Muscle layer of colon (tissue), 2 donors: ENCODE measurements around the gene HAPLN3.
"Not testable (repeated sequence)": the region's sequence is repeated elsewhere in the genome, so short reads cannot be mapped to it uniquely, and the experiment has no call there.

Experiments
- H3K27ac ChIP-seq: one replicate; pipeline ENCODE4 v1.7.0; 2013; ENCODE audit warnings: low read depth, mild to moderate bottlenecking, low read length, moderate library complexity
- H3K27me3 ChIP-seq, 2 donors: one replicate each; pipeline ENCODE4 v1.7.0; 2013; ENCODE audit warnings: low read length in 2 of 2, mild to moderate bottlenecking in 2 of 2; ENCODE audit not compliant: insufficient read depth in 2 of 2, control insufficient read depth in 1 of 2
- H3K36me3 ChIP-seq: one replicate; pipeline ENCODE4 v1.7.0; 2013; ENCODE audit warnings: mild to moderate bottlenecking, low read length; ENCODE audit not compliant: insufficient read depth
- H3K4me1 ChIP-seq: one replicate; pipeline ENCODE4 v1.7.0; 2013; ENCODE audit warnings: mild to moderate bottlenecking, low read length; ENCODE audit not compliant: insufficient read depth
- H3K4me3 ChIP-seq, 2 donors: one replicate each; pipeline ENCODE4 v1.7.0; 2013; ENCODE audit warnings: low read length in 2 of 2, low read depth in 1 of 2, mild to moderate bottlenecking in 1 of 2, moderate library complexity in 1 of 2
- H3K9ac ChIP-seq: one replicate; pipeline ENCODE4 v1.7.0; 2013; ENCODE audit warnings: low read length
- H3K9me3 ChIP-seq: one replicate; pipeline ENCODE4 v1.7.0; 2013; ENCODE audit warnings: mild to moderate bottlenecking, low read length
- donor health status: abdominal sarcoma.
- donor health status: Adenocarcinoma of cecum.

The HAPLN3 gene

DNA sequence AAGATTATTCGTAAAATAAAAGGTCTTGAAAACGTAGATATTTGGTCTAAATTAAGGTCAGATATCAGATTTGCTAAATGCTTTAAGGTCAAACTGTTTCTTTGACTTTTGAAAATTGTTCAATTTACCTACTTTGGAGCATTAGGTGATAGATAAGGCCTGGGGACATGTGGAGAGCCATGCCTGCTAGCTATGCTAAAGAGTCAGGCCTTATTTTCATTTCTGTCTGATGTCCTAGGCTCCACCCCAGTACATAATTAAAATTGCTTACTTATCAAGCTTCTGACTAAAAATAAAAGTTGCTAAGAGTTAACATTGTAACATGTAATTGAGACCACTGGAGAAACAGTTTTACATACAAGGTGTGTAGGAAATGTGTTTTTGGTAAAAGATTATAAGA is 30.3 kb upstream of the HAPLN3 start:
- H3K27me3 ChIP-seq, H3K27ac ChIP-seq, H3K9me3 ChIP-seq, H3K4me1 ChIP-seq, H3K36me3 ChIP-seq, H3K4me3 ChIP-seq, H3K9ac ChIP-seq: not testable (repeated sequence)

DNA sequence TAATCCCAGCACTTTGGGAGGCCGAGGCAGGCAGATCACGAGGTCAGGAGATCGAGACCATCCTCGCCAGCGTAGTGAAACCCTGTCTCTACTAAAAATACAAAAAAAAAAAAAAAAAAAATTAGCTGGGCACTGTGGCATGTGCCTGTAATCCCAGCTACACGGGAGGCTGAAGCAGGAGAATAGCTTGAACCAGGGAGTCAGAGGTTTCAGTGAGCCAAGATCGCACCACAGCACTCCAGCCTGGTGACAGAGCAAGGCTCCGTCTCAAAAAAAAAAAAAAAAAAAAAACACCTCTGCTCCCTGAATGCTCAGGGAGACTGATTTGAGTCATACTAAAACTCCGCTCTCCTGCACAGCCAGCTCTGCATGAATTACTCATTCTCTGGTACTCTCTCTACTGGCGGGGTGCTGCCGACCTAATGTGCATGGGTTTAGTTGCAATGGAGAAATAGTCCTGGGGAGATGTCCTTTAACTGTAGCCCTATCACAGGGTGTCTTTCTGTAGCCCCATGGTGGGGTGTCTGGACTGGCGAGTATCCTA is 25.6 kb upstream of the HAPLN3 start:
- H3K9ac ChIP-seq, H3K36me3 ChIP-seq, H3K27ac ChIP-seq, H3K9me3 ChIP-seq, H3K4me1 ChIP-seq, H3K27me3 ChIP-seq, H3K4me3 ChIP-seq: not testable (repeated sequence)

DNA sequence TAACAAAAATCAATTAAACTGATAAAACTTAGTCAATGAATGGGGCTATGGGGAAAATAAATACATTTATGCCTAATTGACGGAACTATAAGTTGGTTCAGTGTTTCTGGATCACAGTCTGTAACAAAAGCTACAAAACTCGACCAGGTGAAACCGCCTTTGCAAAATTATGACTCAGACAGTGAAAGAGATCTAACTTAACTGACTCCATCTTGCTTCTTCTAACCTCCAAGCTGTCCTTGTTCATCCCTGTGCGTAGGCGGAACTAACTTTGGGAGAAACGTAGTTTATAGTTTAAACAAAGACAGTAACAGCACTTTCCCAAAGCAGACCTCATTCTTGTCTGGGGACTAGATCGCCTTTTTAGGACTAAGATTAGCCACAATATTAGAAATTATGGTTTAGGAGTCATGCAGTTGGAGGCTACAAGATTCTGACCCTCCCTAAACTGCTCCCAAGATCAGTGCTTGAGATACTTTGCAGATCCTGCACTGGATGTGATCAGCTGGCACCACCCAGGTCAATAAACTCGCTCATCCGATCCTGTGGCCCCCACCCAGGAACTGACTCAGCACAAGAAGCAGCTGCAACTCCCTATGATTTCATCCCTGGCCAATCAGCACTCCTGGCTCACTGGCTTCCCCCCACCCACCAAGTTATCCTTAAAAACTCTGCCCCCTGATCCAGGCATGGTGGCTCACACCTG is 25.0 kb upstream of the HAPLN3 start:
- no peak overlapping the region for H3K27ac ChIP-seq
- no peaks in the 10 kb centered on the region for H3K36me3 ChIP-seq
- no peak overlapping the region for H3K9ac ChIP-seq
- no peaks in the 10 kb centered on the region for H3K9me3 ChIP-seq
- H3K4me3 ChIP-seq = no peak overlapping the region
- no peaks in the 10 kb centered on the region for H3K27me3 ChIP-seq
- H3K4me1 ChIP-seq = no peaks in the 10 kb centered on the region

DNA sequence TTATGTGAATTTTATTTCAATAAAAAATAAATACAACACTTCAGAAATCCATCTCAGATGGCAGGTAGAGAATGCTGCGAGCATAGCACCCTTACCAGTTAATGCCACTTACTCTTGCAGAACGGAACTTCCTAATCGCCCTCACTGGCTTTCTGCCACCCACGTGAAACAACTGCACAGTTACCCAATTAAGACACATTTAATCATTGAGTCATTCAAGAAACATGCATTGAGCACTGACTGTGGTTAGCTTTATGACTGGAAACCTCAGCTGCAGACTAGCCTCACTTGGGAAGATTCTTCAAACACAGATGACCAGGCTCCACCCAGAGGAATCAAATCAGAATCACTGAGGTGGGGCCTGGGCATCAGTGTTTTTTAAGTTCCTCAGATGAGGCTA is 23.4 kb upstream of the HAPLN3 start:
- H3K9ac ChIP-seq = no peak overlapping the region

DNA sequence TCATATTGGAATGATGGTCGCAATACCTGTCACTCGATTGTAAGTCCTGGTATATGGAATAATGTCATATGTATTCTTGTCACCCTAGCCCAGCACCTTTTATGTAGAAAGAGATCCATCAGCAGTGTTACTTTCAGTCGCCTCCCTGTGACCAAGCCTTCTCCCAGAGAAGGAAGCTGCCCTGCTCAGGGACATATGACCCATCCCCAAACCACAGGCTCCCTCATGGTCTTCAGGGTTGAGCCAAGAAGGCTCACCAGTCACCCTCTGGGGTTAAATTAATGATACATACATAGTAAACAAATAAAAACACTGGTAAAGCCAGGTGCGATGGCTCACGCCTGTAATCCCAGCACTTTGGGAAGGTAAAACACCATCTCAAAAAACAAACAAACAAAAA is 22.4 kb upstream of the HAPLN3 start:
- no peaks in the 10 kb centered on the region for H3K4me1 ChIP-seq
- H3K27me3 ChIP-seq = no peaks in the 10 kb centered on the region
- H3K9ac ChIP-seq = no peak overlapping the region
- no peaks in the 10 kb centered on the region for H3K9me3 ChIP-seq
- no peaks in the 10 kb centered on the region for H3K36me3 ChIP-seq
- H3K4me3 ChIP-seq = no peak overlapping the region
- no peak overlapping the region for H3K27ac ChIP-seq

More for the DNA sequence above, 23.4 kb upstream of the HAPLN3 start:
- no peaks in the 10 kb centered on the region for H3K27me3 ChIP-seq
- no peaks in the 10 kb centered on the region for H3K4me1 ChIP-seq
- no peak overlapping the region for H3K27ac ChIP-seq
- no peaks in the 10 kb centered on the region for H3K9me3 ChIP-seq
- no peaks in the 10 kb centered on the region for H3K36me3 ChIP-seq
- H3K4me3 ChIP-seq = no peak overlapping the region

DNA sequence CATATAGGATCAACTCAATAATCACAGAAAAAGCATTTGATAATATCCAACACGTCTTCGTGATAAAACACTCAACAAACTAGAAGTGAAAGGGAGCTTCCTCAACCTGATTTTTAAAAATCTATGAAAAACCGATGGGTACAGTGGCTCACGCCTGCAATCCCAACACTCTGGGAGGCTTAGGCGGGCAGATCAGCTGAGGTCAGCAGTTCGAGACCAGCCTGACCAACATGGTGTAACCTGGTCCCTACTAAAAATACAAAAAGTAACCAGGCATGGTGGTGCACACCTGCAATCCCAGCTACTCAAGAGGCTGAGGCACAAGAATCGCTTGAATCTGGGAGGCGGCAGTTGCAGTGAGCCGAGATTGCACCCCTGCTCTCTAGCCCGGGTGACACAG is 20.0 kb upstream of the HAPLN3 start:
- no peaks in the 10 kb centered on the region for H3K9me3 ChIP-seq
- H3K4me1 ChIP-seq = no peaks in the 10 kb centered on the region

DNA sequence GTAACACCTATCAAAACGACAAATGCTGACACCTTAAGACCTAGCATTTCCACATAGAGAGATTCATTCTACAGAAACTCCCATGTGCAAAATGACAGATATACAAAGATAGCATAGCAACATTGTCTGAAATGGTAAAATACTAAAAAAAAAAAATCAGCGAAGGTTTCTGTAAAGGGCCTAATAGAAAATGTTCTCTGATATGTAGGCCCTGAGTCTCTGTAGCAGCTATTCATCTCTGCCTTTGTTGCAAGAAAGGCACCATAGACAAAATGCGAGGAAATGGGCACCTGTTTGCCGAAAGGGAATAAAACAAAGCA is 18.5 kb upstream of the HAPLN3 start:
- Histone ChIP-seq H3K27me3 (no peaks in the 10 kb centered on the region), H3K9ac (no peak overlapping the region), H3K27ac (no peak overlapping the region), H3K4me1 (peaks cover 10% of the 10 kb centered on the region), H3K36me3 (no peaks in the 10 kb centered on the region), H3K4me3 (peak overlapping the region in 1 of 2 donors; percentile 59), H3K9me3 (no peaks in the 10 kb centered on the region)

More for the DNA sequence above, 20.0 kb upstream of the HAPLN3 start:
- no peaks in the 10 kb centered on the region for H3K36me3 ChIP-seq
- no peaks in the 10 kb centered on the region for H3K27me3 ChIP-seq
- H3K9ac ChIP-seq = no peak overlapping the region
- no peak overlapping the region for H3K27ac ChIP-seq
- no peak overlapping the region for H3K4me3 ChIP-seq

DNA sequence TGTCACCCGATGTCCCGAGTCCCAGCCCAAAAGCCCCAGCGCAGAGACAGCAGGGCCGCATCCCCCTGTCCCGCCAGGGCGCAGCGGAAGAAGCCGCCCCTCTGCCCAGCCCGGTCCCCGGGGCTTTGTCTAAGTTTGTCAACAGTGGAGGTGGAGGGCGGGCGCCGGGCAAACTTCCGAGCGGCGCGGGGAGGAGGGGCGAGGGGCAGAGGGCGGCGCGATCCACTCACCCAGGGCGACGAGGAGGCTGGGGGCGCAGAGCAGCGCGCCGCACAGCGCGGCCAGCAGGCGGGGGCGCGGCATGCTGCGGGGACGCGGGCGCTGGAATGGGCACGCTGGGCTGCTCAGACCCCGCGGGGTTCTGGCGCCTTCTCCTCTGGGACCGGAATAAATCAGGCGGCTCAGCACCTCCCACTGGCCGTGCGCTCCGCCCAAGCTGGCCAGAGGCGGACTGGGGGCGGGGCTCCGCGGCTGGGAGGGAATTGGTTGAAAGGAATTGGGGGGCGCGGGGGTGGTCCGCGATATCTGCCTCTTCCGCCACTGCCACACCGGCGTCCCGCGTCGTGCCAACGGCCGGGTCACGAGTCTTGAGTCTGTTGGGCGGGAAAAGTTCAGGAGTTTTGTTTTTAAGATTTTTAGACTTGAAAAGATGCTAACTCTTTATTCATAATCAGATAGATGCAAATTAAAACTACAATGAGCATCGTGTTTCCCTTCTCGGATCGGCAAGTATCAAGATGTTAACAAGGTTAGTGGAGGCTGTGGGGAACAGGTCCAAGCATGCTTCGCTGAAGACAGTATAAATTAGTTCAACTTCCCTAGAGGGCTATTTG is 17.9 kb upstream of the HAPLN3 start, which contains the start of gene MFGE8:
Gene MFGE8, minus strand, starts transcription at position 363 of the 833 bp plus-strand sequence. Its CDS starts 60 bp downstream, at position 303.
- Histone ChIP-seq H3K4me3 (peak within 1 kb of the TSS; percentile 59 to 94), H3K36me3 (no peaks in the 10 kb centered on the region), H3K9me3 (no peaks in the 10 kb centered on the region), H3K27me3 (no peaks in the 10 kb centered on the region), H3K4me1 (peaks cover 10% of the 10 kb centered on the region), H3K9ac (peak within 1 kb of the TSS; percentile 18), H3K27ac (peak within 1 kb of the TSS; percentile 58)

DNA sequence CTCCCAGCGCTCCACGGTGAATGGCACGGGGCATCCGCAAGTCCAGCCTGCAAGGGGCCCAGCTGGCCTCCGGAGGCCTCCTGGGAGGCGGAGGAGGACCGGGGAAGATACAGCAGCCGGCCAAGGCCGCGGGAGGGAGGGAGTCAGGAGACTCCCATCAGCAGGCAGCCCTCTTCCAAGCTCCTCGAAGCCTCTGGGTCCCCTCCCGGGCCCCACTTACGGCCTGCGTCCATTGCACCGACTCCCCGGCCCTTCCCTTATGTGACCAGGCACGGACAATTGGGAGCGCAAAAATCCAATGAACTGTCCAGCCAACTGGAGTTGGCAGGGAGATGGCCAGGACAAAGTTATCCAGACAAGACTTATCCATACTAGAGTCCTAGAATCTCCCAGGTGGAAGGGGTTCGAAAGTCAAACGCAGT is 17.2 kb upstream of the HAPLN3 start:
- peaks cover 10% of the 10 kb centered on the region for H3K4me1 ChIP-seq
- no peaks in the 10 kb centered on the region for H3K27me3 ChIP-seq
- peak overlapping the region; percentile 18 for H3K9ac ChIP-seq
- no peaks in the 10 kb centered on the region for H3K9me3 ChIP-seq
- peak overlapping the region; percentile 58 for H3K27ac ChIP-seq
- H3K36me3 ChIP-seq = no peaks in the 10 kb centered on the region
- H3K4me3 ChIP-seq = peak overlapping the region; percentile 59 to 94

DNA sequence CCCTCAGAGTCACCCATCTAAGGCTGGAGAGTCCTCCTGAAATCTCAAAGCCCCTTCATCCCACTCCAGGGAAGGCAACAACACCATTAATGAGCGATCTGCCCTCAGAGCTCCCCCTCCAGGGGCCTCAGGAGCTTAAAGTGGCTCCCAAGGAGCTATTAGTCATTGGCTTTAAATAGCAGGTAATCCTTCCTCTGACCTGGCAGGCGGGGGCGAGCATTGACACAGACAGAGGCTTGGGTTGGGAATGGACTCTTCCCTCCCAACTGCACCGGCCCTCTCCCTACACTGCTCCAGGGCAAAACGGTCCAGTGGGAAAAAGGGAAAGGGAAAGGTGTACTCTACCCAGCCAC is 16.4 kb upstream of the HAPLN3 start:
- H3K9me3 ChIP-seq = no peaks in the 10 kb centered on the region
- H3K9ac ChIP-seq = no peak overlapping the region
- H3K36me3 ChIP-seq = no peaks in the 10 kb centered on the region
- H3K4me3 ChIP-seq = peak overlapping the region in 1 of 2 donors; percentile 59
- H3K27ac ChIP-seq = no peak overlapping the region
- no peaks in the 10 kb centered on the region for H3K27me3 ChIP-seq
- peaks cover 10% of the 10 kb centered on the region for H3K4me1 ChIP-seq

DNA sequence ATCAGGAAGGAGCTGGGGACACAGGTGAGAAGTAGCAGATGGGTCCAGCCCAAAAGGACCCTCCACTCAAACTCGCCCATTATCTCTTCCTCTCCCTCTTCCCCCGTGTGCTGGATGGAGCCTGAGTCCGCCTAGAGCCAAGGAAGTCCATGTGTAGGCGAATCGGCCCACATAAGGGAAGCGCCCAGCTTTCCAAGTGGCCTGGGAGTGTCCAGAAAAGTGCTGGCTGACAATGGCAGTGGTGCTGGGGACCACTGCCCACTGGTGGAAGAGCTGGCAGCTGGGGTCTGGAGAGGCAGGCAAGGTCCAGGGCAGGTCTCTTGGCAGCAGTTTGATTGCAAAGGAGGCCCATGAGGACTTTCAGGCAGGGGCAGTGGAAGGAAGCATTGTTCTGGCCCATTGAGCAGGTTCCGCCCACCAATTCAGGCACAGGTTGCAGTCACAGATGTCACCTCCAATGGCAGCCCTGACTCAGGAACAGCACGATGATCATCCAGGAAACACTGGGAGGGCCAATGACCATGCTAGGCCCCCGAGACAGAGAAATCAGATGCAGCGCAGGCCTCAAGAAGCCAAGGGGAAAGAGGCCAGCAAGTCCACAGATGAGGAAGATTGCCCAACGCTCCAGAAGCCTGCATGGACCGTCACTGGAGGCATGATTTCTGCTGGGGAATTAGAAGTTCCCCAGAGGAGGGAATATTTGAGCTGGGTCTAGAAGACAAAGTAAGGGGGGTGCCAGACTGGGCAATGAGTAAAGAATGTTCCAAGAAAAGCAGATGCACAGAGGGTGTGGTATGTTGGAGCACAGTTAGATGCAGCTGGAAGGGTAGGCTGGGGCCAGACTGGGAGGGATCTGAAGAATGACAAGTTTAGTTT is 14.8 kb upstream of the HAPLN3 start:
- Histone ChIP-seq H3K4me3 (no peak overlapping the region), H3K27ac (no peak overlapping the region), H3K4me1 (peaks cover 13% of the 10 kb centered on the region), H3K9ac (no peak overlapping the region), H3K36me3 (peaks cover 9% of the 10 kb centered on the region), H3K27me3 (no peaks in the 10 kb centered on the region), H3K9me3 (no peaks in the 10 kb centered on the region)
